COR-L47 (cell line): ENCODE data around the gene GTF2H2.
"Not testable (repeated sequence)": the region's sequence is repeated elsewhere in the genome, so short reads cannot be mapped to it uniquely, and the experiment has no call there.

Source experiments
- DNase-seq: peaks from one replicate; lab custom pipeline; 2025; lab: John Stamatoyannopoulos, UW

GTF2H2 gene

GRCh38 chr5:71067262-71067928 is at the start of gene GTF2H2:
Gene GTF2H2 (minus strand): TSS chr5:71067676. CDS start chr5:71062763, 4,913 bp downstream.
- not testable (repeated sequence) for DNase-seq

- DNase-seq: not testable (repeated sequence)
These were observed 42.3 kb upstream of the GTF2H2 start for GRCh38 chr5:71109730-71110275.

- not testable (repeated sequence) for DNase-seq
These were observed 32.5 kb upstream of the GTF2H2 start for GRCh38 chr5:71099996-71100395.

- not testable (repeated sequence) for DNase-seq
These were observed 30.4 kb upstream of the GTF2H2 start for GRCh38 chr5:71097930-71098203.

- not testable (repeated sequence) for DNase-seq
These were observed 29.9 kb upstream of the GTF2H2 start for GRCh38 chr5:71097173-71097929.

- not testable (repeated sequence) for DNase-seq
These were observed 22.3 kb upstream of the GTF2H2 start for GRCh38 chr5:71089773-71090172.

- not testable (repeated sequence) for DNase-seq
These were observed 21.3 kb upstream of the GTF2H2 start for GRCh38 chr5:71088754-71089153.

GRCh38 chr5:71086145-71086544 is 18.7 kb upstream of the GTF2H2 start:
- not testable (repeated sequence) for DNase-seq

GRCh38 chr5:71084280-71085063 is 17.0 kb upstream of the GTF2H2 start:
- DNase-seq: not testable (repeated sequence)

- not testable (repeated sequence) for DNase-seq
These were observed 15.4 kb upstream of the GTF2H2 start for GRCh38 chr5:71082898-71083297.

GRCh38 chr5:71082340-71082739 is 14.9 kb upstream of the GTF2H2 start:
- DNase-seq: not testable (repeated sequence)

GRCh38 chr5:71061322-71061721 is 6.2 kb downstream of the GTF2H2 start:
- not testable (repeated sequence) for DNase-seq

- DNase-seq: not testable (repeated sequence)
These were observed 8.1 kb downstream of the GTF2H2 start for GRCh38 chr5:71059426-71059825.

GRCh38 chr5:71044808-71045207 is 22.7 kb downstream of the GTF2H2 start:
- not testable (repeated sequence) for DNase-seq

- not testable (repeated sequence) for DNase-seq
These were observed 23.3 kb downstream of the GTF2H2 start for GRCh38 chr5:71044128-71044527.

- not testable (repeated sequence) for DNase-seq
These were observed 36.3 kb downstream of the GTF2H2 start for GRCh38 chr5:71031046-71031776.

GRCh38 chr5:71025289-71025953 is 42.1 kb downstream of the GTF2H2 start, which contains the start of gene NAIP:
Gene NAIP (minus strand): TSS chr5:71025339. CDS start chr5:71012915, 12,424 bp downstream.
- DNase-seq: not testable (repeated sequence)

- not testable (repeated sequence) for DNase-seq
These were observed 46.8 kb downstream of the GTF2H2 start for GRCh38 chr5:71020643-71021042.

GRCh38 chr5:71018376-71019005 is 49.0 kb downstream of the GTF2H2 start:
- not testable (repeated sequence) for DNase-seq

- no peak for DNase-seq
These were observed 53.3 kb downstream of the GTF2H2 start for GRCh38 chr5:71014176-71014575.
